HCT116 (cell line): Measurements from ENCODE around the gene ELMOD3. TPM values are rescaled to one million over a fixed set of nuclear protein-coding genes. Genes with fewer than 3 reads are reported as not detected.

Source experiments
- ATAC-seq: fragments of 200-7000 bp; cut with Tn5 transposase; 2 replicates; pipeline ENCODE4 v1.9.1; 2020; ENCODE audit warnings: mild to moderate bottlenecking, moderate library complexity
- BruUV-seq: library from RNA; stranded (reverse); fragments of 400-500 nt; replicated peaks from 2 replicates; lab custom pipeline; 2021; lab: Mats Ljungman, UMichigan
- CTCF ChIA-PET: fragments of 300-600 bp; sonication (Branson Sonifier 250); formaldehyde crosslinking; loops from one replicate; lab custom pipeline; 2021; ENCODE audit warnings: antibody characterized with exemption; lab: Charles Lee
- POLR2A ChIA-PET: fragments of 300-600, 350-600 bp; sonication (Branson Sonifier 250); formaldehyde crosslinking; loops from one replicate; lab custom pipeline; 2021; ENCODE audit warnings: antibody characterized with exemption; lab: Charles Lee
- RAD21 ChIA-PET, 2 experiments: fragments of 300-600 bp; sonication (Branson Sonifier 250); formaldehyde crosslinking; loops; one replicate each; lab custom pipeline; 2023; ENCODE audit warnings: low total read pairs in 2 of 2; ENCODE audit not compliant: uncharacterized antibody in 2 of 2, unreplicated experiment in 2 of 2, low non-redundant PET in 1 of 2; lab: Charles Lee
- DNase-seq: peaks from one replicate; pipeline ENCODE4 v3.0.0-alpha.2; 2010; ENCODE audit warnings: low read depth, low spot score
- H2AFZ ChIP-seq: fragments of 200-600 bp; shearing (Covaris generic), sonication (generic); 2 replicates; pipeline ENCODE4 v1.6.1; 2017; ENCODE audit warnings: low read depth, mixed run types, mixed read lengths, antibody characterized with exemption, low read length; ENCODE audit not compliant: poor library complexity, severe bottlenecking
- H3K27ac ChIP-seq: 2 replicates; pipeline ENCODE4 v1.5.1; 2012; ENCODE audit warnings: low read depth, low read length
- H3K27me3 ChIP-seq: fragments of 200-600 bp; sonication (generic); 2 replicates; pipeline ENCODE4 v1.6.1; 2016; ENCODE audit warnings: mixed run types, low read length, mixed read lengths; ENCODE audit not compliant: insufficient read depth
- H3K36me3 ChIP-seq, 2 experiments: fragments of 200-500 bp in 1 of 2; fragments of 200-600 bp in 1 of 2; sonication (Bioruptor generic) in 1 of 2; sonication (generic) in 1 of 2; 2 replicates each; pipeline versions ENCODE4 v1.5.1 to v1.6.1; 2014 to 2016; ENCODE audit warnings: low read length in 2 of 2, inconsistent platforms in 1 of 2, mixed read lengths in 1 of 2, mixed run types in 1 of 2; ENCODE audit not compliant: insufficient read depth in 2 of 2, control insufficient read depth in 1 of 2
- H3K4me1 ChIP-seq, 2 experiments: fragments of 200-600 bp in 1 of 2; sonication (generic) in 1 of 2; 2 replicates each; pipeline versions ENCODE4 v1.5.1 to v1.6.1; 2012 to 2017; ENCODE audit warnings: low read length in 2 of 2, inconsistent platforms in 1 of 2, mild to moderate bottlenecking in 1 of 2, mixed read lengths in 1 of 2, mixed run types in 1 of 2, moderate library complexity in 1 of 2; ENCODE audit not compliant: insufficient read depth in 2 of 2, control insufficient read depth in 1 of 2
- H3K4me2 ChIP-seq: fragments of 200-600 bp; sonication (generic); 2 replicates; pipeline ENCODE4 v1.6.1; 2017; ENCODE audit warnings: mixed run types, low read length, mixed read lengths
- H3K4me3 ChIP-seq, 2 experiments: fragments of 200-600 bp in 1 of 2; sonication (generic) in 1 of 2; replicated peaks in 1 of 2; 2 replicates each; pipeline ENCODE4 v1.5.1; 2011 to 2016; ENCODE audit warnings: low read length in 2 of 2, control low read depth in 1 of 2, low read depth in 1 of 2, mild to moderate bottlenecking in 1 of 2, mixed read lengths in 1 of 2, mixed run types in 1 of 2
- H3K79me2 ChIP-seq: fragments of 200-600 bp; sonication (generic); 2 replicates; pipeline ENCODE4 v1.6.1; 2017; ENCODE audit warnings: mild to moderate bottlenecking, mixed run types, low read length, moderate library complexity, mixed read lengths; ENCODE audit not compliant: insufficient read depth
- H3K9ac ChIP-seq: fragments of 200-600 bp; sonication (generic); 2 replicates; pipeline ENCODE4 v1.6.1; 2016; ENCODE audit warnings: low read length, mixed read lengths
- H3K9me2 ChIP-seq: fragments of 200-600 bp; sonication (generic), shearing (Covaris generic); 2 replicates; pipeline ENCODE4 v1.6.1; 2017; ENCODE audit warnings: mixed run types, mild to moderate bottlenecking, moderate library complexity; ENCODE audit not compliant: insufficient read depth
- H3K9me3 ChIP-seq, 2 experiments: fragments of 200-500 bp in 1 of 2; fragments of 200-600 bp in 1 of 2; sonication (Bioruptor generic) in 1 of 2; sonication (generic) in 1 of 2; 2 replicates each; pipeline ENCODE4 v1.6.1; 2014 to 2017; ENCODE audit warnings: low read length in 2 of 2, mixed read lengths in 2 of 2, inconsistent platforms in 1 of 2, low read depth in 1 of 2, mild to moderate bottlenecking in 1 of 2, mixed run types in 1 of 2, moderate library complexity in 1 of 2; ENCODE audit not compliant: control insufficient read depth in 1 of 2, insufficient read depth in 1 of 2
- H4K20me1 ChIP-seq: fragments of 200-600 bp; sonication (generic), shearing (Covaris generic); 2 replicates; pipeline ENCODE4 v1.6.1; 2017; ENCODE audit warnings: mixed run types, mild to moderate bottlenecking, moderate library complexity; ENCODE audit not compliant: insufficient read depth
- CBX3 ChIP-seq: IDR thresholded peaks from 2 replicates; pipeline ENCODE4 v1.6.1; 2012; ENCODE audit warnings: low read depth
- CEBPB ChIP-seq: IDR thresholded peaks from 2 replicates; pipeline ENCODE4 v1.6.1; 2012; ENCODE audit warnings: low read depth
- EGR1 ChIP-seq: IDR thresholded peaks from 2 replicates; pipeline ENCODE4 v1.6.1; 2012; ENCODE audit warnings: low read depth
- ELF1 ChIP-seq: IDR thresholded peaks from 2 replicates; pipeline ENCODE4 v1.6.1; 2012; ENCODE audit warnings: low read depth, borderline replicate concordance
- EZH2 ChIP-seq: fragments of 200-600 bp; sonication (generic); IDR thresholded peaks from 2 replicates; pipeline ENCODE4 v1.6.1; 2017; ENCODE audit warnings: antibody characterized with exemption, mixed run types
- FOSL1 ChIP-seq: IDR thresholded peaks from 2 replicates; pipeline ENCODE4 v1.6.1; 2012; ENCODE audit warnings: low read depth
- POLR2A ChIP-seq: IDR thresholded peaks from 2 replicates; pipeline ENCODE4 v1.7.0; 2011; ENCODE audit warnings: borderline replicate concordance; ENCODE audit not compliant: insufficient read depth, insufficient read length; ENCODE audit errors: extremely low read depth
- POLR2AphosphoS5 ChIP-seq: IDR thresholded peaks from 2 replicates; pipeline ENCODE4 v1.6.1; 2011; ENCODE audit warnings: mild to moderate bottlenecking, low read depth, low read length, moderate library complexity
- RAD21 ChIP-seq: IDR thresholded peaks from 2 replicates; pipeline ENCODE4 v1.6.1; 2012; ENCODE audit warnings: low read depth, mild to moderate bottlenecking
- SIN3A ChIP-seq: IDR thresholded peaks from 2 replicates; pipeline ENCODE4 v1.6.1; 2012; ENCODE audit warnings: low read depth
- SRF ChIP-seq: IDR thresholded peaks from 2 replicates; pipeline ENCODE4 v1.6.1; 2012; ENCODE audit warnings: low read depth
- YY1 ChIP-seq: IDR thresholded peaks from 2 replicates; pipeline ENCODE4 v1.6.1; 2011; ENCODE audit warnings: low read length, low read depth, moderate library complexity, mild to moderate bottlenecking; ENCODE audit not compliant: insufficient replicate concordance; ENCODE audit errors: extremely low read depth
- ZNF274 ChIP-seq: fragments of 200-500 bp; sonication (Bioruptor generic); IDR thresholded peaks from 2 replicates; pipeline ENCODE4 v1.6.1; 2014; ENCODE audit warnings: mild to moderate bottlenecking, low read depth, low read length, inconsistent platforms
- intact Hi-C: fragments of 100-400 bp; cut with micrococcal nuclease; formaldehyde crosslinking; loops from 2 replicates; pipeline ENCODE4 v1.10.0; 2022
- total RNA-seq: library from RNA; stranded (reverse); gene quantifications from one replicate; pipeline ENCODE4 v1.2.1, GENCODE V29; 2021; ENCODE audit not compliant: unreplicated experiment
- TF ChIP-seq, protein P1 (sequence below), 3 experiments: fragments of 200-600 bp in 1 of 3; sonication (generic) in 1 of 3; IDR thresholded peaks in 2 of 3; conservative IDR thresholded peaks in 1 of 3; 2 replicates each; pipeline ENCODE4 v1.5.1; 2012 to 2017; ENCODE audit warnings: low read depth in 2 of 3, low read length in 2 of 3, antibody characterized with exemption in 1 of 3, borderline replicate concordance in 1 of 3, control low read depth in 1 of 3, mild to moderate bottlenecking in 1 of 3, mixed read lengths in 1 of 3, mixed run types in 1 of 3, moderate library complexity in 1 of 3; ENCODE audit not compliant: insufficient read depth in 1 of 3
- TF ChIP-seq, protein P2 (sequence below): IDR thresholded peaks from 2 replicates; pipeline ENCODE4 v1.6.1; 2011; ENCODE audit warnings: mild to moderate bottlenecking, low read length, moderate library complexity; ENCODE audit not compliant: insufficient replicate concordance; ENCODE audit errors: extremely low read depth
- TF ChIP-seq, protein P3 (sequence below): IDR thresholded peaks from 2 replicates; pipeline ENCODE4 v1.6.1; 2012

ELMOD3 gene
- total RNA-seq, 1 experiment from 2014 or later = 9.2 TPM

DNA sequence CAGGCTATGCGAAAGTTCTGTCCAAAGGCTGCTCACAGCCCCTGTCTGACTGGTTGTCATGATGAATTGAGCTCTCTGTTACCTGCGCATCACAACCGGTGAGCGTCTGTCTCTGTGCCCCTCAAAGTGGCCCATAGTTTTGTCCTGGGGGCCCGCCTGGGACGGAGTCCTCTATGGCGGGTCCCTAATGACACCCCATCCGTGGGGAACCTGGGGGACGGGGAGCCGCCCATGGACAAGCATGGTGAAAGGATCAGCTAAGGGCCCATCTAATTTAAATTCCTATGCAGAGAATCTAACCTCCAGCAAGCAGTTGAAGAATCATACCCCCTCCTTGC lies 473 bp downstream of the ELMOD3 start:
- peak overlapping the region; percentile 83 for H3K9ac ChIP-seq
- H2AFZ ChIP-seq = peak overlapping the region; percentile 85
- peaks cover 9 to 14% of the 10 kb centered on the region in 2 experiments; a peak in 3 of 4 replicates for H3K4me1 ChIP-seq
- peak overlapping the region; percentile 86 to 95 for H3K4me3 ChIP-seq
- TSS peak; percentile 76 for BruUV-seq
- TF ChIP-seq POLR2A (no peak), SRF (no peak), CBX3 (no peak), ELF1 (no peak)
- ChIA-PET RAD21 (interaction anchor here in 1 of 2 experiments (1.0 kb wide), 1 partner anchor 197 kb away, joined by 3 read pairs; no protein-coding TSS in a partner anchor), CTCF (interaction anchor here (0.8 to 1.4 kb wide), 2 partner anchors 67 to 197 kb away, joined by 4 read pairs; no protein-coding TSS in a partner anchor), POLR2A (interaction anchor here (0.6 to 1.7 kb wide), 11 partner anchors 11 to 435 kb away, joined by 3 to 14 read pairs (median 3); partner anchors contain the start of genes MAT2A, RNF181 and SH2D6)
- H3K4me2 ChIP-seq = peak overlapping the region; percentile 95
- H3K36me3 ChIP-seq = peaks cover 8 to 23% of the 10 kb centered on the region in 2 experiments; a peak in 3 of 4 replicates
- no peaks in the 10 kb centered on the region for H4K20me1 ChIP-seq
- H3K27ac ChIP-seq = peak overlapping the region; percentile 45
- H3K79me2 ChIP-seq = peaks cover 31% of the 10 kb centered on the region
- H3K9me2 ChIP-seq = no peaks in the 10 kb centered on the region
- ATAC-seq (no peak), DNase-seq (no peak)
- intact Hi-C loops = no loop called here
- H3K9me3 ChIP-seq = no peaks in the 10 kb centered on the region
- no peaks in the 10 kb centered on the region for H3K27me3 ChIP-seq

DNA sequence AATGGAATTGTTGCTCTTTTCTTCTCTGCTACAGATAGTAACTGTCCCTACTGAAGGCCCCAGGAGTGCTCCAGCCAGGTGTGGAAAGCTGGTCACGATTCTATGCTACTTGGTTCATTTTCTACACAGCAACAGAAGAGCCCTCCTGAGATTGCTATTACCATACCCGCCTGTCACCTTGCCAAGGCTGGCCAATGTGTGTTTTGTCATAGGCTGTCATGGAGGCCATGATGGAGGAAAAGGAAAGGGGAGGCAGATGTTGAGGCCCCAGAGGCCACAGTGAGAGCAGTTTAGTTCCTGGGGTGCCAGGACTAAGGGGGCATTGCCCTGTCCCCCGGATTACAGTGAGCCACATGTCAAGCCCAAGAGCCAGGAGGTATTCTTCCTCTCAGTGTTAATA lies 952 bp downstream of the ELMOD3 start:
- intact Hi-C loops = no loop called here
- TF ChIP-seq SIN3A = no peak
- no peak for TF ChIP-seq RAD21
- TF ChIP-seq, protein P1, sequence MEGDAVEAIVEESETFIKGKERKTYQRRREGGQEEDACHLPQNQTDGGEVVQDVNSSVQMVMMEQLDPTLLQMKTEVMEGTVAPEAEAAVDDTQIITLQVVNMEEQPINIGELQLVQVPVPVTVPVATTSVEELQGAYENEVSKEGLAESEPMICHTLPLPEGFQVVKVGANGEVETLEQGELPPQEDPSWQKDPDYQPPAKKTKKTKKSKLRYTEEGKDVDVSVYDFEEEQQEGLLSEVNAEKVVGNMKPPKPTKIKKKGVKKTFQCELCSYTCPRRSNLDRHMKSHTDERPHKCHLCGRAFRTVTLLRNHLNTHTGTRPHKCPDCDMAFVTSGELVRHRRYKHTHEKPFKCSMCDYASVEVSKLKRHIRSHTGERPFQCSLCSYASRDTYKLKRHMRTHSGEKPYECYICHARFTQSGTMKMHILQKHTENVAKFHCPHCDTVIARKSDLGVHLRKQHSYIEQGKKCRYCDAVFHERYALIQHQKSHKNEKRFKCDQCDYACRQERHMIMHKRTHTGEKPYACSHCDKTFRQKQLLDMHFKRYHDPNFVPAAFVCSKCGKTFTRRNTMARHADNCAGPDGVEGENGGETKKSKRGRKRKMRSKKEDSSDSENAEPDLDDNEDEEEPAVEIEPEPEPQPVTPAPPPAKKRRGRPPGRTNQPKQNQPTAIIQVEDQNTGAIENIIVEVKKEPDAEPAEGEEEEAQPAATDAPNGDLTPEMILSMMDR (IDR thresholded peaks at IDR 0.05 in 2 of 3, conservative IDR thresholded peaks at IDR 0.05 in 1 of 3; ENCODE audit: borderline replicate concordance in 1 of 3, insufficient read depth in 1 of 3, low read depth in 2 of 3, low read length in 2 of 3) = no peak
- no peak for TF ChIP-seq CBX3
- TF ChIP-seq ZNF274 = no peak
- no peak for TF ChIP-seq FOSL1
- TF ChIP-seq EGR1 = no peak
- TF ChIP-seq SRF = no peak
- TF ChIP-seq, protein P2, sequence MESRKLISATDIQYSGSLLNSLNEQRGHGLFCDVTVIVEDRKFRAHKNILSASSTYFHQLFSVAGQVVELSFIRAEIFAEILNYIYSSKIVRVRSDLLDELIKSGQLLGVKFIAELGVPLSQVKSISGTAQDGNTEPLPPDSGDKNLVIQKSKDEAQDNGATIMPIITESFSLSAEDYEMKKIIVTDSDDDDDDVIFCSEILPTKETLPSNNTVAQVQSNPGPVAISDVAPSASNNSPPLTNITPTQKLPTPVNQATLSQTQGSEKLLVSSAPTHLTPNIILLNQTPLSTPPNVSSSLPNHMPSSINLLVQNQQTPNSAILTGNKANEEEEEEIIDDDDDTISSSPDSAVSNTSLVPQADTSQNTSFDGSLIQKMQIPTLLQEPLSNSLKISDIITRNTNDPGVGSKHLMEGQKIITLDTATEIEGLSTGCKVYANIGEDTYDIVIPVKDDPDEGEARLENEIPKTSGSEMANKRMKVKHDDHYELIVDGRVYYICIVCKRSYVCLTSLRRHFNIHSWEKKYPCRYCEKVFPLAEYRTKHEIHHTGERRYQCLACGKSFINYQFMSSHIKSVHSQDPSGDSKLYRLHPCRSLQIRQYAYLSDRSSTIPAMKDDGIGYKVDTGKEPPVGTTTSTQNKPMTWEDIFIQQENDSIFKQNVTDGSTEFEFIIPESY = no peak
- TF ChIP-seq POLR2A = no peak
- TF ChIP-seq ELF1 = no peak
- TF ChIP-seq, protein P3, sequence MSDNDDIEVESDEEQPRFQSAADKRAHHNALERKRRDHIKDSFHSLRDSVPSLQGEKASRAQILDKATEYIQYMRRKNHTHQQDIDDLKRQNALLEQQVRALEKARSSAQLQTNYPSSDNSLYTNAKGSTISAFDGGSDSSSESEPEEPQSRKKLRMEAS = no peak
- TF ChIP-seq POLR2AphosphoS5 = no peak
- TF ChIP-seq YY1 = no peak
- TF ChIP-seq EZH2 = no peak
- no peak for TF ChIP-seq CEBPB

More for the DNA sequence above, 952 bp downstream of the ELMOD3 start:
- H3K9me2 ChIP-seq = no peaks in the 10 kb centered on the region
- peaks cover 31% of the 10 kb centered on the region for H3K79me2 ChIP-seq
- H3K27me3 ChIP-seq = no peaks in the 10 kb centered on the region
- no peaks in the 10 kb centered on the region for H3K9me3 ChIP-seq
- H3K4me2 ChIP-seq = peak overlapping the region; percentile 95
- H3K4me3 ChIP-seq = peak overlapping the region; percentile 86 to 95
- H3K36me3 ChIP-seq = peaks cover 5 to 18% of the 10 kb centered on the region in 2 experiments; a peak in 3 of 4 replicates
- H3K9ac ChIP-seq = peak overlapping the region; percentile 83
- ATAC-seq (no peak), DNase-seq (no peak)
- H3K4me1 ChIP-seq = peaks cover 9 to 14% of the 10 kb centered on the region in 2 experiments; a peak in 3 of 4 replicates
- no TSS peak for BruUV-seq
- RAD21 ChIA-PET = no interaction called here
- POLR2A ChIA-PET = interaction anchor here (1.6 to 1.7 kb wide), 2 partner anchors 10 to 184 kb away, joined by 9 to 14 read pairs; partner anchors contain the start of gene MAT2A
- H2AFZ ChIP-seq = no peak overlapping the region
- CTCF ChIA-PET = no interaction called here
- H3K27ac ChIP-seq = 0 out of 2 replicates have a peak overlapping the region, but pooled peaks have one; percentile 45
- H4K20me1 ChIP-seq = no peaks in the 10 kb centered on the region
